ENCODE measurements around the gene CAVIN4.

The CAVIN4 gene, protein sequence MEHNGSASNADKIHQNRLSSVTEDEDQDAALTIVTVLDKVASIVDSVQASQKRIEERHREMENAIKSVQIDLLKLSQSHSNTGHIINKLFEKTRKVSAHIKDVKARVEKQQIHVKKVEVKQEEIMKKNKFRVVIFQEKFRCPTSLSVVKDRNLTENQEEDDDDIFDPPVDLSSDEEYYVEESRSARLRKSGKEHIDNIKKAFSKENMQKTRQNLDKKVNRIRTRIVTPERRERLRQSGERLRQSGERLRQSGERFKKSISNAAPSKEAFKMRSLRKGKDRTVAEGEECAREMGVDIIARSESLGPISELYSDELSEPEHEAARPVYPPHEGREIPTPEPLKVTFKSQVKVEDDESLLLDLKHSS

GRCh38 chr9:100577776-100578448, at the start of gene CAVIN4:
CAVIN4 (plus strand) TSS chr9:100578079; CDS start chr9:100578144, 65 bp downstream.
- DNase-seq, result no peak

- DNase-seq, result no peak
These were observed 43.5 kb upstream of the CAVIN4 start for GRCh38 chr9:100534401-100534800.

DNA sequence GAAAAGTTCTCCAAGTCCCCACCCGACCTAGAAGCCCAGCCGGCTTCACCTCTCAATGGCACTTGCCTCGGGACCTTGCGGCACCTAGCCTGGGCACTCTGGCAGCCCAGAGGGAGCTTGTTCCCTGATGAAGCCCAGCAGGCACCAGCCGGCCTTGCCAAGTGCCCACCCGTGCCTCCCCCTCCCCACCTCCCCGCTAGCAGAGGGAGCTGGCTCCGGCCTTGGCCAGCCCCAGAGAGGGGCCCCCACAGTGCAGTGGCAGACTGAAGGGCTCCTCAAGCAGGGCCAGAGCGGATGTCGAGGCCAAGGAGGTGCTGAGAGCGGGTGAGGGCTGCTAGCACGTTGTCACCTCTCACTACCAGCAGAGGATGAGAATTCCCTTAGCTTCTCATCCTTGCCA, 37.6 kb upstream of the CAVIN4 start:
- DNase-seq, result no peak

- no peak for DNase-seq
These were observed 28.8 kb upstream of the CAVIN4 start for GRCh38 chr9:100549048-100549447.

- DNase-seq, result no peak
These were observed 22.9 kb upstream of the CAVIN4 start for GRCh38 chr9:100554935-100555401.

DNA sequence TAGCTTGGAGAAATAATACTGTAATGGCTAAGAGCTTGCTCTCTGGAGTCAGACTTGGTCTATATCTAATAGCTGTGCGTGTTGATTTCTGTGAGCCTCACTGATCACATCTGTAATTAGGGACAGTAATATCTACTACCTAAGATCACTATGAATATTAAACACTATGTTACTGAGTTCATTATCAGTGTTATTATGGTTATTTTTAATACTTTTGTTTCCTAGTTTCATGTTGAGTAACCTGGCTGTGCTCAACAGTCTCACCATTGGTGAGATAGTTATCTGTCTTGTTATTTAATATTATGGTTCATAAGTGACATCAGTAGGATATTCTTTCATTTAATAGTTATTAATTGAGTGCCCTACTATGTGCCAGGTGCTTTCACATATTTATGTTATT, 22.4 kb upstream of the CAVIN4 start:
- no peak for DNase-seq

DNA sequence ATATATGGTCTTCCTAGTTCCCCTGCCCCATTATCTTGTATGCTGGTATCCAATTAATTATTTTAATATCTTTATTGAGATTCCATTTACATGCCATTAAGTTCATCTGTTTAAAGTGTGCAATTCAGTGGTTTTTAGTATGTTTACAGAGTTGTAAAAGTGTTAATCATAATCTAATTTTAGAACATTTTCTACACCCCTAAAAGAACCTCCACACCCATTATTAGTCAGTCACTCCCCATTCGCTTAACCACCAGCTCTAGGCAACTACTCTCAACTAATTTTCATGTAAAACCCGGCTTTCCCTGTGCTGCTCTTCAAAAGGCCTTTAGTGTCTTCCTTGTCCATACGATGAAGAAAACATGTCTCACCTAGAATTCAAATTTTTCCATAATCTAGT, 20.8 kb upstream of the CAVIN4 start:
- DNase-seq, result no peak

- DNase-seq, result no peak
These were observed 16.6 kb upstream of the CAVIN4 start for GRCh38 chr9:100561256-100561655.

DNA sequence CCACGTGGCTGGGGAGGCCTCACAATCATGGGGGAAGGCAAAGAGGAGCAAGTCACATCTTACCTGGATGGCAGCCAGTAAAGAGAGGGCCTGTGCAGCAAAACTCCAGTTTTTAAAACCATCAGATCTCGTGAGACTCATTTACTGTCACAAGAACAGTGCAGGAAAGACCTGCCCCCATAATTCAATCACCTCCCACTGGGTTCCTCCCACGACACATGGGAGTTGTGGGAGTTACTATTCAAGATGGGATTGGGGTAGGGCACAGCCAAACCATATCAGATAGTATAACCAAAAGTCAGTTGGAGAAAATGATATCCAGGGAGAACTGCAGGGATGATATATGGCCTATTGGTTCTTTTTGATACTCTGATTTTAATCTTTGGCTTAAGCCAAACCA, 10.0 kb upstream of the CAVIN4 start:
- no peak for DNase-seq

DNA sequence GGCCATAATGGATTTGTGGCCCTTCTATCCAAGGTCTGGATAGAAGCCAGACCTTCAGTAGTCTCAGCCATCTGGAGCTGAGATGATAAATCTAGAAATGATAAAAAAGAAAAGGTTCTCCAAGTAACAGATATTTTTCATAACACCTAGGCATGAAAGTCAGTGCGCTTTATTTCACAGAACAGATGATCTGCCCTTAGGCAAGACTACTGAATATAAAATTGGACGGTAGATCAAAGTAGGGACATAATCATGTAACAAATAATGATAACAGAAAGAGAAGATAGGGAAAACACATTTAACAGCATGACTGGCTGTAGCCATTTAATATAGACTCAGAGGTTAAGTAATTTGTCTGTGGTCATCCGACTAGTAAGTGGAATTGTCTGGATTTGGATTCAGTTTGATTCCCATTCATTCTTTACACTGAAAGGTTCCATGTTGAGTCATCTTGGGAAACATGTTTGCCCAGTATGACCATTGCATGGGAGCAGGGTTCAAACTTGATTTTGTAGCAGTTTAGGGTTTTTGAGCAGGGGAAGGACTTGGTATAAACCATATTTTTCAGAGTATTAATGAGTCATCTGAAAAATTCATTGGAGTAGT, 4.1 kb upstream of the CAVIN4 start:
- no peak for DNase-seq

- DNase-seq, result no peak
These were observed 2.9 kb upstream of the CAVIN4 start for GRCh38 chr9:100575006-100575405.

DNA sequence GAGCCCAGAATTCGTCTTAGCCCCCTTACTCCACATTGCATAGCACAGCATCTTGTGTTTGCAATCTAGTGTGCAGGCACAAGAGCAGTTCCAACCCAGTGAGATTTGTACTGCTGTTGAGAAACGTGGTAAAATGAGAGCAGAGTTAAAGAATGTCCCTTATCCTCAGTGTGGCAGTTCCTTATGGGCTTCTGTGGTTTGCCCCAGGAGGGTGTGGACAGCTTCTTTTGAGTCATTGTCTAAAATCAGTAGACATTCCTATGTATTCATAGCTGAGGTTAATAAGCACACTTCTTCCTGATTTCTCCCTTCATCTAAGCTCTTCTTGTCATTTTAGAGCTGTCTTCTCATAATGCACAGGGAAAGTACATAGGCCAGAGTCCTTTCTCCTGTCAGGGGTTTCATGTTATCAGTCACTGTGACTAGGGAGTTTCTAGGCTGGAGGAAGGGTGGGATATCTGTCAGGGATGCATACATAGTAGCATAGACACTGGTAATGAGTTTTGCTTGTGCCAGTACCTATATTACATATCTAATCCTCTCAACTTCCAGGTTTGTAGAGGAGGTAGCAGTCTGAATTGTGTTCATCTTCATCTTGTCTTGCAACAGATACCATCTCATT, 2.0 kb upstream of the CAVIN4 start:
- DNase-seq, result no peak

- DNase-seq, result no peak
These were observed 731 bp downstream of the CAVIN4 start for GRCh38 chr9:100578610-100579009.

GRCh38 chr9:100579665-100580064, 1.8 kb downstream of the CAVIN4 start:
- no peak for DNase-seq

DNA sequence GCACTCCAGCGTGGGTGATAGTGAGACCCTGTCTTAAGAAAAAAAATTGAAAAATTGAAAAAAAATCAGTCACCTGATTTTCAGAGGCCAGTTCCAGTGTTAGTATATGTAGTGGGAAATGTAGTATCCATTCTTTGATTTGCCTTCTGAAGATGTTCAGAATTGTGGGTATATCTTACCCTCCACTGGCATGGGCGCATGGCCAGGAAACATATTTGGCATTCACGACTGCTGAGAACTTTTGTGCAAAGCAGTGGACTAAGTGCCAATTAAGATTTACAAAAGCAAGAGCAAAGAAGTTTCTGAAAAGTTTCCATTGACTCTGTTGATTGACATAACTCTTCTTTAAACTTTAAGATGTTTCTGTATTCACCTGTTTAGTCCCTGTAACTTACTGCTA, 2.4 kb downstream of the CAVIN4 start:
- DNase-seq, result no peak

- no peak for DNase-seq
These were observed 3.2 kb downstream of the CAVIN4 start for GRCh38 chr9:100581081-100581480.

- no peak for DNase-seq
These were observed 3.8 kb downstream of the CAVIN4 start for GRCh38 chr9:100581661-100582060.

DNA sequence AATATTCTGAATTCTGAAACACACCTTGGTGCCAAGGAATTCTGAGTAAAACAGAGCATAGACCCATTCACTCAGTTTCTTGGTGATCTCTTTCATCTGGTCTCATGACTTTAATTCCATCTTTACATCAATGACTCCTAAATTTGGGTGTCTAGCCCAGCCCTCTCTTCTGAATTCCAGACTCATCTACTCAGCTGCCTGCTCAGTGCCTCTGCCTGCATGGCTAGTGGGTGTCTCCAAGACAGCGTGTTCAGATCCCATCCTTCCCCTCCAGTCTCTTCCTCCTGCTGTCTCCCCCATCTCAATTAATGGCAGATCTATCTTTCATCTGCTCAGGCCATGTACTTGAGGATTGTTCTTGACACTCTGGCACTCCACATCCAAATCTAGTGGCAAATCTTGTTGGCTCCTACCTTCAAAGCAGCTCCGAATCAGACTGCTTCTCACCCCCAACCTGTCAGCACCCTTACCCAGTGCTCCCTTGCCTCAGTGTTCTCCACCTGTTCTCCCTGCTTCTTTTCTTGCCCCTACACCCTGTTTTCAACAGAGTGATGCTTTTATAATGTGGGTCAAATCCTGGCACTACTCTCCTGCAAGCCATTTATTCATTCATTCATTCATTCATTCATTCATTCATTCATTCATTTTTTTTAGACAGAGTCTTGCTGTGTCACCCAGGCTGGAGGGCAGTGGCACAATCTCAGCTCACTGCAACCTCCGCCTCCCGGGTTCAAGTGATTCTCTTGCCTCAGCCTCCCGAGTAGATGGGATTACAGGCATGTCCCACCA, 5.3 kb downstream of the CAVIN4 start:
- no peak for DNase-seq

GRCh38 chr9:100584951-100585350, 7.1 kb downstream of the CAVIN4 start:
- no peak for DNase-seq

GRCh38 chr9:100586093-100586492, 8.2 kb downstream of the CAVIN4 start:
- no peak for DNase-seq

DNA sequence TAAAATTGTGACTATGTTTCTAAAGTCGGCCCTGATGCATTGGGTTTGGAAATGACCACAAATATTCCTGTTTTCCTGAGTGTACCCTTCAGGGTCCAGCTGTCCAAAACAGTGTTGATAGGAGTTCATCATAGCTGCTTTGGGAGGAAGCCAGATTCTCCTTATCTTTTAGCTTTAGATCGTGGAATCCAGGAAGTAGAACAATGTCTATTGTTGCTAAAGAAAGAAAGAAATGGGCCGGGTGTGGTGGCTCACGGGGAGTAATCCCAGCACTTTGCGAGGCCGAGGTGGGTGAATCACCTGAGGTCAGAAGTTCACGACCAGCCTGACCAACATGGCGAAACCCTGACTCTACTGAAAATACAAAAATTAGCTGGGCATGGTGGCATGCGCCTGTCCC, 9.5 kb downstream of the CAVIN4 start:
- no peak for DNase-seq

DNA sequence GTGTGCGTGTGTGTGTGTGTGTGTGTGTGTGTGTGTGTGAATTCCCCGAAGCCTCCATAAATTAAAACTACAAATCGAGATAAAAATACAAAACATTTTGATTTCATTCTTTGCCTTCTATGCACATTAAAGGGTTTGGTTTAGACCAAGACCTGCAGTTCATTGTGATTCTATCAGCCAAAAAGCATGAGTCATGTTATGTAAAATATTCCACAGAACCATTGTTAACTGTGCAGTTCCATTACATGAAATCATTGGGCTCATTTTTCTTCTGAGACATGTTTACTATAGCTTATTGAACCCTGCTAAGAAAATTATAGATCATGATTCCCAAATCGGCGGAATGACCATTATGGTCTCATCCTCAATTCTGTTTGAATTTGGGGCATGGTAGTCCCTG, 11.7 kb downstream of the CAVIN4 start:
- no peak for DNase-seq

- no peak for DNase-seq
These were observed 12.6 kb downstream of the CAVIN4 start for GRCh38 chr9:100590481-100590880.
